GM19240 (cell line): Measurements from ENCODE around the gene APOE.
"Not testable (repeated sequence)": the region's sequence is repeated elsewhere in the genome, so short reads cannot be mapped to it uniquely, and the experiment has no call there.

Experiments
- DNase-seq: peaks from one replicate; pipeline ENCODE4 v3.0.0; 2011; ENCODE audit warnings: low spot score; ENCODE audit not compliant: insufficient read length

APOE gene

DNA sequence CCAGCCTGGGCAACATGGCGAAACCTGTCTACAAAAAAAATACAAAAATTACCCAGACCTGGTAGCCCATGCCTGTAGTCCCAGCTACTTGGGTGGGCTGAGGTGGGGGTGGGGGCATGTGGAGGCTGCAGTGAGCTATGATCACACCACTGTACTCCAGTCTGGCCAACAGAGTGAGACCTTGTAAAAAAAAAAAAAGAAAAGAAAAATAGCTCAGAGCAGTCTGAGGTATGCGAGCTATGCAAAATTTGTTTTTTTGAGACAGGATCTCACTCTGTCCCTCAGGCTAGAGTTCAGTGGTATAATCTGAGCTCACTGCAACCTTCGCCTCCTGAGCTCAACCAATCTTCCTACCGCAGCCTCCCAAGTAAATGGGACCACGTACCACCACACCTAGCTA lies 21.7 kb upstream of the APOE start:
- DNase-seq, result no peak

DNA sequence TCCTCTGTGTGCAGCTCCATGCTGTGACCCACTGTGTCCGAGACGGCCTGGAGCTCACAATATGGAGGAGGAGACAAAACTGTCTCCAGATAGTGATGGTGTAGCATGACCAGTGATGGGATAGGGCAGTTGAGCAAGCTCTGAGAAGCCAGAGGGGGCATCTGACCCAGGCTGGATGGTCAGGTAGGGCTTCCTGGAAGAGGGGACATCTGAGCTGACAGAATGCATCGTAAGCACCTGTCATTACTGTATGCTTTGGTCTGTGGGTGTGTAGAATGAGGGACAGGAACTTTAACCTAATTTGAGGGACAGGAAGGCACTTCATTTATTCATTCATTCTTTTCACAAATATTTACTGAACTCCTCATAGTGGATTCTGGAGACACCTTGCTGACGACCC lies 21.0 kb upstream of the APOE start:
- no peak for DNase-seq

DNA sequence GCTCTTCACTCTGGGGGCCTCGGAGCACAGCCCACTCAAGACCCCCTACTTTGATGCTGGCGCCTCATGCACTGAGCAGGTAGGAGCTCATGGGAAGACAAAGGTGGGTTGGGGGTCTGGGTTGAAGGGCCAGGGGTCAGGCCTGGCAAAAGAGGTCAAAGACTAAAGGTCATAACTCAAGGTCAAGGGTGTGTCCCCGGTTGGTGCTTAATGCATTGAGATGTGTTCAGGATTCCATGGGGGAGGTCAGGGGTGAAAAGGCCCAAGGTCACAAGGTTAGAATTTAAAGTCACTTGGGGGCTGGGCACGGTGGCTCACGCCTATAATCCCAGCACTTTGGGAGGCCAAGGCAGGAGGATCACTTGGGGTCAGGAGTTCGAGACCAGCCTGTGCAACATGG lies 19.5 kb upstream of the APOE start:
- DNase-seq, result no peak

DNA sequence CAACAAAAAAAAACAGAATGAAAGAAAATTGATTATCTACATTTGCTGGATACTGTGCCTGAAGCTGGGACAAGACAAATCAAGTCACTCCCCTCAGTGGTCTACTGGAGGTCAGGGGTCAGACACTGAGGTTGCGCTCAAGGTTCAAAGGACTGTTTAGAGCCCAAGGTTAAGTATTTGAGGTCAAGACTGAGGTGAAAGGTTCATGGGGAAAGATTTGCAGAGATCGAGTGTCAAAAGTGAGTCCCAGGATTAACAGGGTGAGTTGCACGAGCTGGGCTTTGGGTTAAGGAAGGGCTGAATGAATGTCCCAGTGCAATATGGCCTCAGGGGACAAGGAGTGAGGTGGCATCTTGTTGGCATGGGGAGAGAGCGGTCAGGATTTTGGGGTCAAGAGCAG lies 17.9 kb upstream of the APOE start:
- DNase-seq, result no peak

DNA sequence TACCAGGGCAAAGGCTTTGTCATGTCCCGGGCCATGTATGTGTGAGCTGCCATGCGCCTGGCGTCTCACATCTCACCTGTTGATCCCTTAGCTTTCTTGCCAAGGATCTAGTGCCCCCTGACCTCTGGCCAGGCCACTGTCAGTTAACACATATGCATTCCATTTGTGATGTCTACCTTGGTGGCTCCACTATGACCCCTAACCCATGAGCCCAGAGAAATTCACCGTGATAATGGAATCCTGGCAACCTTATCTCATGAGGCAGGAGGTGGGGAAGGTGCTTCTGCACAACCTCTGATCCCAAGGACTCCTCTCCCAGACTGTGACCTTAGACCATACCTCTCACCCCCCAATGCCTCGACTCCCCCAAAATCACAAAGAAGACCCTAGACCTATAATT lies 17.3 kb upstream of the APOE start:
- not testable (repeated sequence) for DNase-seq

DNA sequence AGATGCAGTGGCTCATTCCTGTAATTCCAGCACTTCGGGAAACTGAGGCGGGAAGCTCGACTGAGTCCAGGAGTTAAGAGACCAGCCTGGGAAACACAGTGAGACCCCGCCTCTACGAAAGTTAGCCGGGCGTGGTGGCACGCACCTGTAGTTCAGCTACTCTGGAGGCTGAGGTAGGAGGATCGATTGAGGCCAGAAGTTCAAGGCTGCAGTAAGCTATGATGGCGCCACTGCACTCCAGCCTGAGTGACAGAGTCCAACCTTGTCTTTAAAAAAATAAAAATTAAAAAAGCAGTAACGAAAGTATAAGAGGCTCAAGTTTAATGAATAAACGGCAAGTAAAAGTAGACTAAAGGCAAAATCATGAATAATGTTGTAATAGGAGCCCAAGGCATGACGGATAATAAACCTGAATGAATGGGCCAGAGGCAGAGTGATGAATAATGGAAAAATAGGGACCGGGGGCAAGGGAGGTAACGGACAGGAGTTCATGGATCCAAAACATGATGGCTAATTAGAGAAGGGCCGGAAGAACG lies 15.7 kb upstream of the APOE start:
- no peak for DNase-seq

DNA sequence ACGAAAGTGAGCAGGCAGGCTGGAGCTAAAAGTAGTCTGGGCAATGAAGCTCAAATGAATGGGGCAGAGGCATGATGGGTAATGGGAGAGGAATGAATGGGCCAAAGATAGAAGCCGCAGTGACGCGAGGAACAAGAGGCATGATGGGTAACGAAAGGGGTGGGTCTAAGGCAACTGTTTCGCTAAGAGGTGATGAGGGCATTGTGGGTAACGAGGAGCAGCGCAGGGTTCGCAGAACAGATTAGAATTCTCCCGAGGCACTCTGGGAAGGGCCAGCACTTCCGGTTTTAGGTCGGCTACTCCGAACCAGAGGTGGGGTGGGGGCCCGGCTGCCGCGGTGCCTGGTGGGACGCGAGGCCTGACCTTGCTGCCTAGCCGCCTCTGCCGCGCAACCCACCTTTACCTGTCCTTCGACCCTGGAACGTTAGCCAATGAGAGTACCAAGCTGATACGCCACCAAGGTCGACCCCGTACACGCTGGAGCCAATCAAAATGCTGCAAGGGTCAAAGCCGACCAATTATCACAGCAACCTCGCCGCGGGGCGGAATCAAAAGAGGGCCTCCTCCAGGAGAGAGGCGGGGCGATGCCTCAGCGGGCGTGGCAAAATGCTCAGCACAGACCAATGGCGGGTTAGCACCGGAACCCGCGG lies 15.1 kb upstream of the APOE start:
- peak; percentile 94 for DNase-seq

DNA sequence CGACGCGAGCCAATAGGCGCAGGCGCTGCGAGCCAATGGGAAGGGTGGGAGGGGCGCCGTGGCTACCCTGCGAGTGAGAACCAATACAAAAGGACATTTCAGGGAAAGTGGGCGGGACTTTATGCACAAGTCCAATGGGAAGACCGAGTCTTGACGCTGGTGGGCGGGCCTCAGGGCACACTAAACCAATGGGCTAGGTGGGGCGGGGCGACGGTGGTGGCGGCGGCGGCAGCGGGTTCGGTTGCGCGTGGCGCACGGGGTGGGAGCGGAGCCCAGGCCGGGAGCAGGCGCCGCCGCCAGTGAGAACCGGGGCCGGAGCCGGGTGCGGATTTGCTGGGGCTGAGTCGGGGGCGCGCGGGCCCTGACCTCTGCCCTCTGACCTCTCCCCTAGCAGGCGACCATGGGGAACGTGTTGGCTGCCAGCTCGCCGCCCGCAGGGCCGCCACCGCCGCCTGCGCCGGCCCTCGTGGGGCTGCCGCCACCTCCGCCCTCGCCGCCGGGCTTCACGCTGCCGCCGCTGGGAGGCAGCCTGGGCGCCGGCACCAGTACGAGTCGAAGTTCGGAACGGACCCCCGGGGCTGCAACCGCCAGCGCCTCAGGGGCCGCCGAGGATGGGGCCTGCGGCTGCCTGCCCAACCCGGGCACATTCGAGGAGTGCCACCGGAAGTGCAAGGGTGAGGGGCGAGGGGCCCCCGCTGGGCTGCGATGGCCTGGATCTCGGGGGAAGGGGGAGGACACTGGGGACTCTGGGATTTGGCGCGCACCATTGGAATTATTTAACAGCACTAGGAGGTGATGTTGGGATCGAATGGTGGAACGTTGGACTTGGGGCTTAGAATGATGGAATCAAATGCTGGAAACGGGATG lies 14.3 kb upstream of the APOE start, which contains the start of gene TOMM40:
TSS of gene TOMM40 (plus strand) at position 239 of the 867 bp plus-strand sequence. CDS start at position 401, 162 bp downstream.
- DNase-seq, result no peak

DNA sequence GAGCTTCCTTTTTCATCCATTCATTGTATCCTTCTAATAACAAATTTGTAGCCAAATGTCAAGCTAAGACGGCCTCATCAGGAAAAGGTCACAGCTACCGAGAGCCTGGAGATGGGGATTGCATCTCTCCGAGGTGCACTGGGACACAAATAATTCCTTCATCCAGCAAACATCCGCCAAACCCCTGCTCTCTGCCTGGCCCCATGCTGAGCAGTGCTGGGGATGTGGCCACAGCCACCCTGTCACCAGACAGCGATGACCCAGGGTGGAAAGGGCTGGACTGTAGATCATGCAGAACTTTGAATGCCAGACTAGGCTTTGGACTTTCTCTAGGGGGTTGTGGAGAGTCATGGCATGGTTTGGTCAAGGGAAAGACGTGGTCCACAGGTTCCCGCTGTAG lies 12.7 kb upstream of the APOE start:
- no peak for DNase-seq

DNA sequence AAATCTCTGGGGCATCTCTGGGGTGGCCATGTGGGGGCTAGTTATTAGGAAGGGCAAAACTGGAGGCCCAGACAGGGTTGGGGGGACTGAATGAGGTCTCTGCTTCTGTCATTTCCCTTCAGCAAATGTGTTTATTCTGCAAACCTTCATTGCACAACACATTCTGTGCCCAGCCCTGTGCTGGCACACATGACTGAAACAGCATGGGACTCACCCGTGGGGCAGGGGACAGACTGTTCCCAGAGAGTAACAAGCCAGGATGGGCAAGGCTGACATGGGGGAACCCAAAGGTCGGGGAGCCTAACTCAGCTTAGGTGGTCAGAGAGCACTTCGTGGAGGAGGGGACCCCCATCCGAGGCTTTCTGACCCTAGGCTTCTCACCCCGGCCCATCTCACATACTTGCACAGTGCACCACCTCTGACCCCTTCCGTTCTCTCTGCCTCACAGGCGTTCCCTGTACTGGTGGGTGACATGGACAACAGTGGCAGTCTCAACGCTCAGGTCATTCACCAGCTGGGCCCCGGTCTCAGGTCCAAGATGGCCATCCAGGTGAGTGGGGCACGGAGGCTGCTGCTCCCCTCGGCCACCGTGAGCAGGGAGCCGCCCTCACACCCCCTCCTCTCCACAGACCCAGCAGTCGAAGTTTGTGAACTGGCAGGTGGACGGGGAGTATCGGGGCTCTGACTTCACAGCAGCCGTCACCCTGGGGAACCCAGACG lies 12.1 kb upstream of the APOE start:
- DNase-seq, result no peak

DNA sequence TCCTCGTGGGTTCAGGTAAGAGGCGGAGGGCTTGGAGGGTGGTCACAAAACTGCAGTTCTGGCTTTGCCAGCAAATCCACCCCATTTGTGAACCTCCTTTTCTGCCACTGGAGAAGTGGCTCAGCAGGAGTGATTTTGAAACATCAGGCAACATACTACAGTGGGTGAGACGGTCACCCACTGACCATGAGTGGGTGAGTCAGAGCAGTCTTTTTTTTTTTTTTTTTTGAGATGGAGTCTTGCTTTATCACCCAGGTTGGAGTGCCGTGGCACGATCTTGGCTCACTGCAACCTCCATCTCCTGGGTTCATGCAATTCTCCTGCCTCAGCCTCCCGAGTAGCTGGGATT lies 11.6 kb upstream of the APOE start:
- no peak for DNase-seq

DNA sequence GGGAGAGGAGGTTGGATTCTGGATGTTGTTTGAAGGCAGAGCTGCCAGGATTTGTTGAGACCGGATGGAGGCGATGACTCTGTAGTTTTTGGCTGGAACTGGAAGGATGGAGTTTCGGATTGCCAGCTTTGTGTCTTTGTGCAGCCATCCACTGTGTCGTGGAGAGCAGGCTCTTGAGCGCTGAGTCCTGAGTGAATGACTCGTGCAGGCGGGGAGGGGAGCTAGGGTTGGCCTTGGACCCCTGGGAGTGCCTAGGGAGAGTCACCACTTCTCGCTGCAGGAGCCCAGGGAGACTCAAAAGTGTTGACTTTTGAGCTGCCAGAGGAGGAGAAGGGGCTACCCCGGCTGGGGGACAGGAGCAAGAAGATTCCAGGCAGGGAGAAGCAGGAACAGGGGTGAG lies 10.7 kb upstream of the APOE start:
- DNase-seq, result no peak

DNA sequence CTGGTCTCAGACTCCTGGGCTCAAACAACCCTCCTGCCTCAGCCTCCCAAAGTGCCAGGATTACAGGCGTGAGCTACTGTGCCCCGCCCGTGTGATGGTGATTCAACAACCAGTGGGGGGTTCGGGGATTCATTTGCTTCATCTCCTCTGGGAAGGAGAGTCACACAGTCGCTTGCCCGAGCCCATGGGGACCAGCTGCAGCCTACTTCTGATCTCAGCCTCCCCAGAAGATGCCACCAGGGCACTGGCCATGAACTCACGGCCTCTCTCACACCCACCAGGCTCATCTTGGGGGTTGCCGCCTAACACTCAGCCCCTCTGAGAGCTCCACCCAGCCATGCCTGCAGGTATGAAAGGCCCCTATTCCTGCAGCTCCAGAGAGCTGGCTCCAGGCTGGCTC lies 7.8 kb upstream of the APOE start:
- no peak for DNase-seq

DNA sequence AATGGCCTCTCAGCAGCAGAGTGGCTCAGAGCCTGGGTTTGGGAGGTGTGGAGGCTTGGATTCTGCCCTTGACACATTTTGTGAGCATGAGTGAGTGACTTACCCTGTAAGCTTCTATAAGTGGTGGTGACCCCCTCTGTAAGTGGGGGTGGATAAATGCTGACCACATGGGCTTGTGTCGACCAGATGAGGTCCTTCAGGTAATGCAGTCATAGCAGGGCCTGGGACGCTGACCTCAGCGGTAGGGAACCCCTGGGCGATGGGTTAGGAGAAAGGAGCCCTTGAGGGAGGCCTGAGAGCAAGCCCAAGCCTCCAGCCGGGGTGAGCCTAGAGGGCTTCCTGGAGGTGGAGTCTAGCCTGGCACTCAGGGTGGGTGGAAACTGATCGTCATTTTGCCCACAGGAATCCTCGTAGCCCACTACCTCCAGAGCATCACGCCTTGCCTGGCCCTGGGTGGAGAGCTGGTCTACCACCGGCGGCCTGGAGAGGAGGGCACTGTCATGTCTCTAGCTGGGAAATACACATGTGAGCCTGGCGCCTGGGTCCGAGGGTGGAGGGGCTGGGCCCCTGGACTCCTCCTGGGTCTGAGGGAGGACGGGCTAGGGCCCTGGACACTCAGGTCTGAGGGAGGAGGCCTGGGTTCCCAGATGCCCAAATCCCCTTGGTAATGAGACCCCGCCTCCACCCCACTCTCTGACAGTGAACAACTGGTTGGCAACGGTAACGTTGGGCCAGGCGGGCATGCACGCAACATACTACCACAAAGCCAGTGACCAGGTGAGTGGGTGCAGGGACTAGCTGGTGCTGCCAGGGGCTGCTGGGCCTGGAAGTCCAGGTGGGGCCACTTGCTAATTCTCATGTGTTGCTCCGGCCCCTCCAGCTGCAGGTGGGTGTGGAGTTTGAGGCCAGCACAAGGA lies 5.0 kb upstream of the APOE start:
- no peak for DNase-seq

DNA sequence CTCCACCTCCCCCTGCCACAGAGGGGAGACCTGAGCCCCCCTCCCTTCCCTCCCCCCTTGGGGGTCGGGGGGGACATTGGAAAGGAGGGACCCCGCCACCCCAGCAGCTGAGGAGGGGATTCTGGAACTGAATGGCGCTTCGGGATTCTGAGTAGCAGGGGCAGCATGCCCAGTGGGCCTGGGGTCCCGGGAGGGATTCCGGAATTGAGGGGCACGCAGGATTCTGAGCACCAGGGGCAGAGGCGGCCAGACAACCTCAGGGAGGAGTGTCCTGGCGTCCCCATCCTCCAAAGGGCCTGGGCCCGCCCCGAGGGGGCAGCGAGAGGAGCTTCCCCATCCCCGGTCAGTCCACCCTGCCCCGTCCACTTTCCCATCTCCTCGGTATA lies 2.4 kb upstream of the APOE start:
- DNase-seq, result no peak

DNA sequence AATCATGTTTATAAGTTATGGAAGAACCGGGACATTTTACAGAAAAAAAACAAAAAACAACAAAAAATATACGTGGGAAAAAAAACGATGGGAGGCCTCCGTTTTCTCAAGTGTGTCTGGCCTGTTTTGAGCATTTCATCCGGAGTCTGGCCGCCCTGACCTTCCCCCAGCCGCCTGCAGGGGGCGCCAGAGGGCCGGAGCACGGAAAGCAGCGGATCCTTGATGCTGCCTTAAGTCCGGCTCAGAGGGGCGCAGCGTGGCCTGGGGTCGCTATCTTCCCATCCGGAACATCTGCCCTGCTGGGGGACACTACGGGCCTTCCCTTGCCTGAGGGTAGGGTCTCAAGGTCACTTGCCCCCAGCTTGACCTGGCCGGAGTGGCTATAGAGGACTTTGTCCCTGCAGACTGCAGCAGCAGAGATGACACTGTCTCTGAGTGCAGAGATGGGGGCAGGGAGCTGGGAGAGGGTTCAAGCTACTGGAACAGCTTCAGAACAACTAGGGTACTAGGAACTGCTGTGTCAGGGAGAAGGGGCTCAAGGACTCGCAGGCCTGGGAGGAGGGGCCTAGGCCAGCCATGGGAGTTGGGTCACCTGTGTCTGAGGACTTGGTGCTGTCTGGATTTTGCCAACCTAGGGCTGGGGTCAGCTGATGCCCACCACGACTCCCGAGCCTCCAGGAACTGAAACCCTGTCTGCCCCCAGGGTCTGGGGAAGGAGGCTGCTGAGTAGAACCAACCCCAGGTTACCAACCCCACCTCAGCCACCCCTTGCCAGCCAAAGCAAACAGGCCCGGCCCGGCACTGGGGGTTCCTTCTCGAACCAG lies 1.8 kb upstream of the APOE start:
- peak; percentile 77 for DNase-seq

DNA sequence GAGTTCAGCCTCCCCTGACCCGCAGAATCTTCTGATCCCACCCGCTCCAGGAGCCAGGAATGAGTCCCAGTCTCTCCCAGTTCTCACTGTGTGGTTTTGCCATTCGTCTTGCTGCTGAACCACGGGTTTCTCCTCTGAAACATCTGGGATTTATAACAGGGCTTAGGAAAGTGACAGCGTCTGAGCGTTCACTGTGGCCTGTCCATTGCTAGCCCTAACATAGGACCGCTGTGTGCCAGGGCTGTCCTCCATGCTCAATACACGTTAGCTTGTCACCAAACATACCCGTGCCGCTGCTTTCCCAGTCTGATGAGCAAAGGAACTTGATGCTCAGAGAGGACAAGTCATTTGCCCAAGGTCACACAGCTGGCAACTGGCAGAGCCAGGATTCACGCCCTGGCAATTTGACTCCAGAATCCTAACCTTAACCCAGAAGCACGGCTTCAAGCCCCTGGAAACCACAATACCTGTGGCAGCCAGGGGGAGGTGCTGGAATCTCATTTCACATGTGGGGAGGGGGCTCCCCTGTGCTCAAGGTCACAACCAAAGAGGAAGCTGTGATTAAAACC lies 1.1 kb upstream of the APOE start:
- DNase-seq, result no peak

DNA sequence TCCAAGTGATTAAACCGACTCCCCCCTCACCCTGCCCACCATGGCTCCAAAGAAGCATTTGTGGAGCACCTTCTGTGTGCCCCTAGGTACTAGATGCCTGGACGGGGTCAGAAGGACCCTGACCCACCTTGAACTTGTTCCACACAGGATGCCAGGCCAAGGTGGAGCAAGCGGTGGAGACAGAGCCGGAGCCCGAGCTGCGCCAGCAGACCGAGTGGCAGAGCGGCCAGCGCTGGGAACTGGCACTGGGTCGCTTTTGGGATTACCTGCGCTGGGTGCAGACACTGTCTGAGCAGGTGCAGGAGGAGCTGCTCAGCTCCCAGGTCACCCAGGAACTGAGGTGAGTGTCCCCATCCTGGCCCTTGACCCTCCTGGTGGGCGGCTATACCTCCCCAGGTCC lies 2.0 kb downstream of the APOE start:
- no peak for DNase-seq

DNA sequence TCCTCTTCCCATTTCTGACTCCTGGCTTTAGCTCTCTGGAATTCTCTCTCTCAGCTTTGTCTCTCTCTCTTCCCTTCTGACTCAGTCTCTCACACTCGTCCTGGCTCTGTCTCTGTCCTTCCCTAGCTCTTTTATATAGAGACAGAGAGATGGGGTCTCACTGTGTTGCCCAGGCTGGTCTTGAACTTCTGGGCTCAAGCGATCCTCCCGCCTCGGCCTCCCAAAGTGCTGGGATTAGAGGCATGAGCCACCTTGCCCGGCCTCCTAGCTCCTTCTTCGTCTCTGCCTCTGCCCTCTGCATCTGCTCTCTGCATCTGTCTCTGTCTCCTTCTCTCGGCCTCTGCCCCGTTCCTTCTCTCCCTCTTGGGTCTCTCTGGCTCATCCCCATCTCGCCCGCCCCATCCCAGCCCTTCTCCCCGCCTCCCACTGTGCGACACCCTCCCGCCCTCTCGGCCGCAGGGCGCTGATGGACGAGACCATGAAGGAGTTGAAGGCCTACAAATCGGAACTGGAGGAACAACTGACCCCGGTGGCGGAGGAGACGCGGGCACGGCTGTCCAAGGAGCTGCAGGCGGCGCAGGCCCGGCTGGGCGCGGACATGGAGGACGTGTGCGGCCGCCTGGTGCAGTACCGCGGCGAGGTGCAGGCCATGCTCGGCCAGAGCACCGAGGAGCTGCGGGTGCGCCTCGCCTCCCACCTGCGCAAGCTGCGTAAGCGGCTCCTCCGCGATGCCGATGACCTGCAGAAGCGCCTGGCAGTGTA lies 2.7 kb downstream of the APOE start:
- no peak for DNase-seq
